HT1080 (cell line): ENCODE data around the gene SLC25A44. TPM values are rescaled to one million over a fixed set of nuclear protein-coding genes. Genes with fewer than 3 reads are reported as not detected.
A peak's percentile ranks its signal among the peaks of the same experiment; 100 is the strongest.
"Not testable (repeated sequence)": the region's sequence is repeated elsewhere in the genome, so short reads cannot be mapped to it uniquely, and the experiment has no call there.

ENCODE experiments used
- DNase-seq: peaks from one replicate; pipeline ENCODE4 v3.0.0-alpha.2; 2015; ENCODE audit warnings: low read depth
- total RNA-seq: library from RNA; depleted of rRNA; stranded (reverse); fragments of >200 nt; shearing (Covaris generic); gene quantifications from 2 replicates; pipeline ENCODE4 v1.2.3, GENCODE V29; 2014

SLC25A44 gene
- total RNA-seq, 1 experiment from 2014 or later: 28.6 TPM

- DNase-seq: no peak
Observed at GRCh38 chr1:156200044-156200443, 6.1 kb downstream of the SLC25A44 start.

- DNase-seq: no peak
Observed at GRCh38 chr1:156203331-156203730, 9.4 kb downstream of the SLC25A44 start.

- DNase-seq: no peak
Observed at GRCh38 chr1:156204686-156205085, 10.8 kb downstream of the SLC25A44 start.

GRCh38 chr1:156211243-156211642, 17.3 kb downstream of the SLC25A44 start:
- no peak for DNase-seq

GRCh38 chr1:156212130-156212529, 18.2 kb downstream of the SLC25A44 start:
- DNase-seq: no peak

GRCh38 chr1:156212833-156213643, 19.1 kb downstream of the SLC25A44 start, which contains the start of gene PMF1:
Gene PMF1 (plus strand): TSS chr1:156213007. CDS start chr1:156213016, 9 bp downstream.
- DNase-seq: peak; percentile 94

GRCh38 chr1:156213644-156213966, 19.7 kb downstream of the SLC25A44 start:
- DNase-seq: no peak

GRCh38 chr1:156214024-156214748, 20.3 kb downstream of the SLC25A44 start:
- peak; percentile 62 for DNase-seq

GRCh38 chr1:156216361-156217086, 22.6 kb downstream of the SLC25A44 start:
- not testable (repeated sequence) for DNase-seq

- DNase-seq: peak; percentile 61
Observed at GRCh38 chr1:156217871-156218270, 24.0 kb downstream of the SLC25A44 start.

- no peak for DNase-seq
Observed at GRCh38 chr1:156220226-156220625, 26.3 kb downstream of the SLC25A44 start.

- DNase-seq: no peak
Observed at GRCh38 chr1:156221986-156222692, 28.2 kb downstream of the SLC25A44 start.

- no peak for DNase-seq
Observed at GRCh38 chr1:156225677-156226014, 31.7 kb downstream of the SLC25A44 start.

- DNase-seq: no peak
Observed at GRCh38 chr1:156226116-156226538, 32.2 kb downstream of the SLC25A44 start.

GRCh38 chr1:156226782-156227181, 32.9 kb downstream of the SLC25A44 start:
- DNase-seq: no peak

GRCh38 chr1:156228501-156228900, 34.6 kb downstream of the SLC25A44 start:
- no peak for DNase-seq

- DNase-seq: no peak
Observed at GRCh38 chr1:156229809-156230472, 36.0 kb downstream of the SLC25A44 start.

- DNase-seq: no peak
Observed at GRCh38 chr1:156230473-156230837, 36.6 kb downstream of the SLC25A44 start.

GRCh38 chr1:156232201-156232894, 38.4 kb downstream of the SLC25A44 start:
- DNase-seq: no peak

- peak; percentile 77 for DNase-seq
Observed at GRCh38 chr1:156233426-156234127, 39.7 kb downstream of the SLC25A44 start.
